GM21447 (cell line): ENCODE measurements around the gene RNF38.
"Not testable (repeated sequence)": the region's sequence is repeated elsewhere in the genome, so short reads cannot be mapped to it uniquely, and the experiment has no call there.

Experiments
- ATAC-seq: cut with Tn5 transposase; IDR thresholded peaks from one replicate; pipeline ENCODE4 v1.9.1; 2021; ENCODE audit not compliant: unreplicated experiment

Gene RNF38

DNA sequence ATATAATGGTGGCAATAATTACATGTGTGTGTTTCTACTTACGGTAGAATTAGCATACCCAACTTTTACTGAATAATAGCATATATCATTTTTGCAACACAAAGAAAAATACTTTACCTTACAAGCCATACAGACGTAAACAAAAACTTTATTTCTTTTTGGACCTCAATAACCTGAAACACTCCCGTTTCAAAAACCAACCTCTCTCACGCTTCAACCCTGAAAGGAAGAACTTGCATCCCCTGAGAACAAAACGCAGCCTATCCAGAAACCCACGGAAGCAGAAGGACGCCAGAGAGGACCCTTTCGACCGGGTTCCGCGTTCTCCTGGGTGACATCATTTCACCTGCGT lies at the start of gene RNF38:
RNF38 (minus strand) TSS at position 290 of the 352 bp plus-strand sequence; CDS start at position 129, 161 bp downstream.
- no peak for ATAC-seq

DNA sequence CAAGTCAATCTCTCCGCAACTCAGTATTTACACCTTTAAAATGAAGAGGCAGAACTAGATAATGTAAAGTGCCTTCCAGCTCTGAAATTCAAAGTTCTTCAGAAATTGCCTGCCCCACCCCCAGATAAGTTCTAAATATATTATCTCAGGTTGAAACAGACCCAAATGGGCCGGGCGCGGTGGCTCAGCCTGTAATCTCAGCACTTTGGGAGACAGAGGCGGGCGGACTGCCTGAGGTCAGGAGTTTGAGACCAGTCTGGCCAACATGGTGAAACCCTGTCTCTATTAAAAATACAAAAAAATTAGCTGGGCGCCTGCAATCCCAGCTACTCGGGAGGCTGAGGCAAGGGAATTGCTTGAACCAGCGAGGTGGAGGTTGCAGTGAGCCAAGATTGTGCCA lies 48.5 kb upstream of the RNF38 start:
- ATAC-seq, result not testable (repeated sequence)

DNA sequence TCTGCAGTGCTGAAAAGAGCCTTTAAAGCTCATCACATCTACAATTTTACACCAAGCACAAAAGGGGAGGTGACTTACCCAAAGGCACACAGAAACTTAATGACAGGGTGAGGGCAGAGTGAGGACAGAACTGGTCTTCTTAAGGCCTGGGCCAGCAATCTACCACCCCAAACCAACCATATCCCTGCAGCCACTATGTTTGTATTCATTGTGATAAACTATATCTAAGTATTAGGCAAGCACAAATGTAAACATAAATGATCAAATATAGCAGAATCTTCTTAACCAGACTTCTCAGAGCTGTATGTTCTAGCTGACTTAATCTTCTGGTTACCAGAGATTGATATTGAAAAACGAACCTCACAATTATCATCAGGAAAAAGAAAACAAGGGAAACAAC lies 47.9 kb upstream of the RNF38 start:
- ATAC-seq, result no peak

DNA sequence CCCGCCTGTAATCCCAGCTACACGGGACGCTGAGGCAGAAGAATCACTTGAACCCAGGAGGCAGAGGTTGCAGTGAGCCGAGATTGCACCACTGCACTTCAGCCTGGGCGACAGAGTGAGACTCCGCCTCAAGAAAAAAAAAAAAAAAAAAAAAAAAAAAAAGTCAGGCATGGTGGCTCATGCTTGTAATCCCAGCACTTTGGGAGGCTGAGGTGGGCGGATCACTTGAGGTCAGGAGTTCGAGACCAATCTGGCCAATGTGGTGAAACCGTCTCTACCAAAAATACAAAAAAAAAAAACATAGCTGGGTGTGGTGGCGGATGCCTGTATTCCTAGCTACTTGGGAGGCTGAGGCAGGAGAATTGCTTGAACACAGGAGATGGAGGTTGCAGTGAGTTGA lies 46.6 kb upstream of the RNF38 start:
- ATAC-seq, result not testable (repeated sequence)

DNA sequence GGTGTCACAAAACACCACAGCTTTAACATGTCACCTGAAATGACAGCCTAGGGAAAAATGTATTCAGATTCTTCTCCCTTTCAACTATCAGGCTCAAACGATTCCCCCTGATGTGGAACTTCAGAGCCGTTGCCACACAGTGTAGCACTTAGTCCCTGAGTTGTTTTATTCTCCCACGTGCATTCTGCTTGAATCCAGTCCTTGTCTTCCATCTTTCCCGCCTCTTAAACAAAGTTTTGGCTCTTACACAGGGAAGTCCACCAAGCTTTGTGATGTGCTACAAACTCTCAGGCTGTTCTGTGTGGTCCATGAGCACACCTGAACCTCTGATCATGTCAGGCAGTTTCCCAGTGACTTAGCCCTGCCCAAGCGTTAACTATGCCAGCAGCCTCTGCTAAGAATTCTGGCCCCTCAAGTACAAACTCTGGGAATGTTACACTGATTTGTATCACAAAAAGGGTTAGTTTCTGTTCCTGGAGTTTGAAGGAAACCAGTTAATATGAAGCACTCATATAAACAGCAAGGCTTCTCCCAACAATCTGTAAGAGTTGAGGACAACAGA lies 45.8 kb upstream of the RNF38 start:
- no peak for ATAC-seq

DNA sequence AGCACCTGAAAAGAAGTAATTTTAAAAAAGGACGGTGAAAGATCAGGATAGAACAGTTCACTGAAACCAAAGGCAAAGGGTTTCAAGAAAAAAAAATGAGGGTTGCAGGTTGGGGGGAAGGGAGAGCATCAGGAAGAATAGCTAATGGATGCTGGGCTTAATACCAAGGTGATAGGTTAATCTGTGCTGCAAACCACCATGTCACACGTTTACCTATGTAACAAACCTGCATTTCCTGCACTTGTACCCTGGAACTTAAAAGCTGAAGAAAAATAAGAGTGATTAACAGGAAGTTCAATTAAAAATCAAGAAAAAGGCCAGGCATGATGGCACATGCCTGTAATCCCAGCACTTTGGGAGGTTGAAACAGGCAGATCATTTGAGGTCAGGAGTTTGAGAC lies 44.1 kb upstream of the RNF38 start:
- ATAC-seq, result no peak

DNA sequence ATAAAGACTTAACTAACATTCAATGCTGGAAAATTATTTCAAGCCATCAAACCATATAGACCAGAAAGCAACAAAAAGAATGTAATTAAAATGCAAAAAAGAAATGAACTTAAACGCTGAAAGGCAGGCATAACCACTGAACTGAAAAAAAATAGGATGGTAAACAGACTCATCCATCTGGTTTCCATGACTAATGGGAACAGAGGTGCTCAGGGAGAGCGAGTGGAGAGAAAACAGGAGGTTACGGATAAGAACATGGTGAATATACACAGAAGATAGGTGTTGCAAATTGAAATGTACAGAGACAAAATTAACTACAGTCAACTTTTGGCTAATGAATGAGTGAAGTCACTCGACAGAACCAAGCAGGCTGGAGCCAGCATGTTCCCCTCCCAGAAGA lies 43.5 kb upstream of the RNF38 start:
- no peak for ATAC-seq

DNA sequence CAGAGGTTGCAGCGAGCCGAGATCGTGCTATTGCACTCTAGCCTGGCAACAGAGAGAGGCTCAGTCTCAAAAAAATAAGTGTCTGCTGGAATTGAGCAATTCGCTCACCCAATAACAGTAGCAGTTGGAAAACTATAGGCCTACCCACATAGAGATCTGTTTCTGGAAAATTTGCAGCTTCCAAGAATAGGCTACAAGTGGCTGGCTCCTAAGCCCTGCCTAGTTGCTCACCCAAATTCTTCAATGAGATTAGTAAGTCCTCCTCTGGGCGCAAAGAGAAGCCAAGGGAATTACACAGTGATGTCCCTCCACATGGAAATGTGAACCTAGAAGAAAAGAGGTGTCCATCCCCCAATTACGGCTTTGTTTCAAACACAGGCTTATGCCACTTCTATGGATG lies 42.6 kb upstream of the RNF38 start:
- no peak for ATAC-seq

DNA sequence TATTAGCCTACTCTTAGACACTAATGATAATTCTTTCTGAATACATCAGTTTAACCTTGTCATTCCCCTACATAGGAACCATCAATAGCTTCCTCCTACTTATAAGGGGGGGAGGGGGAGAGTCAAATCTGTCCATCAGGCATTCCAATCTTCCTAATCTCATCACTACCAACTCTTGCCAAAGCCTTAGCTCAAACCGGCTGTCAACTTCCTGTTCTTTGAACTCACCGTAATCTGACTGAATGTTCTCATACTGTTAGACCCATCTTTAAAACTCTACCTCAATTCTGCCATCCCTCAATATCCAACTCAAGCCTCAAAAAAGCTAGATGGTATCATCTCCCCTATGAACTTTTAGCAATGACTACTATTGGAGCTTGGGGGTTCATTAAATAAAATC lies 41.9 kb upstream of the RNF38 start:
- no peak for ATAC-seq

DNA sequence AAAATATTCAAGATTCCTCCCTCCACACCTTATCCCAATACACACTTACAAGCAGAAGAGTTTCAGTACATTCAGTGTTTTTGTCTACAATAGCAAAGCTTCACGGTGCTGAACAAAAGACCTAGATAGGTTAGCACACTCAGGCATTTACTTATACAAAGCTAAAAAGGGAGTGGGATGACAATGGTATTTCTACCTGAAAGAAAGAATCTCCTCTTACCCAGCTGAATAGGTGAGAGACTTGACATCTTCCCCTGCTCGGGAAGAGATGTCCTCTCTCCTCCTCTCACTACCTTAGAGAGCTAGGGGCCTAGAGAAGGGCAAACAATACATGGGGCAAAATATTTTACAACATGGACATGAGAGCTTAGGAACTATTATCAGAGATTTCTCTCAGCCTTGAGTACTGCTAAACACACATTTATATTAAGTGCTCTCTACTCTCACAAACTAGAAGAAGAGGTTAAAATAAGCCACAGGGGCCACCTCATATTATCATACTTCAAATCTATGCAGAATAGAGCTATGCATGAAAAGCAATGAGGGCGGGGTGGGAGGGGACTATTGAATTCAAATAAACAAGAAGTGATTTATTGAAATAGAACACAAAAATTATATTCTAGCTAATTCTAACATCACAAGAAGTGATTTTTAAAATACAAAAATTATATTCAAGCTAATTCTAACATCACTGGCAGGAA lies 38.6 kb upstream of the RNF38 start:
- no peak for ATAC-seq

DNA sequence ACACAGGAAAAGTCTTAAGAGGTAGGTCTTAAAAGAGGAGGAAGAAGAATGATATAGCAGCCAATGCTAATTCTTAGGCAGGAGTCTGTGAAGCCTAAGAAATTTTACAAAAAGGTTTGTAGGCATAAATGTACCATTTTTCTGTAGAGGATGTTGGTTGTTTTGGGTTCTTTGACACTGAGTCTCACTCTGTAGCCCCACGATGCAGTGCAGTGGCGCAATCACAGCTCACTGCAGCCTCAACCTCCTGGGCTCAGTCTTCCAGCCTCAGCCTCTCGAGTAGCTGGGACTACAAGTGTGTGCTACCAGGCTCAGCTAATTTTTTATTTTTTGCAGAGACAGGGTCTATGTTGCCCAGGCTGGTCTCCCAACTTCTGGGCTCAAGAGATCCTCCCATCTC lies 37.7 kb upstream of the RNF38 start:
- ATAC-seq, result no peak

DNA sequence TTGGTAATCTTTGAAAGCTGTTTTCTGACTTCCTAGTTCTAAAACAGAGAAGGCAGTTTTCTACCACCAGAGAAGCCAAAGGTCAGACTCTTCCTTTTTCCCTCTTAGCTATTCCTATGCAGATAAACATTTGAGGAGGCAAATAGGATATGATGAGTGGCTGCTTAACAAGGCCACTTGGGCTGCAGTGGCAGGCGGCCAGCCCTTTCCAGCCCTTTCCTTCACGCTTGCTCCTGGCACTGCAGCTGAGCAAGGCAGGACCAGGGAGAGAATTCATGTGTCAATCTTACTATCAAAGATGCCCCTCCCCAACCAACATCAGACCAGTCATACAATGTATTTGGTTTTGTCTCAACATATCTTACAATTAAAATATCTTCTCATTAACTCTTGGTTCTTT lies 36.8 kb upstream of the RNF38 start:
- no peak for ATAC-seq

DNA sequence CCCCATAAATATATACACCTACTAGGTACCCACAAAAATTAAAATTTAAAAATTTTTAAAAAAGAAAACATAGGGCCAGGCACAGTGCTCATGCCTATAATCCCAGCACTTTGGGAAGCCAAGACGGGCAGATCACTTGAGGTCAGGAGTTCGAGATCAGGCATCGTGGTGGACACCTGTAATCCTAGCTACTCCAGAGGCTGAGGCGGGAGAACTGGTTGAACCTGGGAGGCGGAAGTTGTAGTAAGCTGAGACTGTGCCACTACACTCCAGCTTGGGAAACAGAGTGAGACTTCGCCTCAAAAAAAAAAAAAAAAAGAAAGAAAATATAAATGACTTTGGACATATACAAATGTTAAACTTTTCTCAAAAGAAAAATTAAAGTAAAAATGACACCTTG lies 33.3 kb upstream of the RNF38 start:
- ATAC-seq, result no peak

DNA sequence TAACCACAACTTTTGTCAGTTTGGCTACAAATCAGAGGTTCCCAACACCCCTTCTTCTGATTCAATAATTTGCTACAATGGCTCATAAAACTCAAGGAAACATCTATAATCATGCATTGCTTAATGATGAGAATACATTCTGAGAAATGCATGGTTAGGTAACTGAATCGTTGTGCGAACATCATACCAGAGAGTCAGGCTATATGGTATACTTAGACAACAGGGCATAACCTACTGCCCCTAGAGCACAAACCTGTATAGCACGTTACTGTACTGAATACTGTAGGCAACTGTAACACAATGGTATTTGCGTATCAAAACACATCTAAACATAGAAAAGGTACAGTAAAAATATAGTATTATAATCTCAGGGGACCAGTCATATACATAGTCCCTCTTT lies 31.0 kb upstream of the RNF38 start:
- no peak for ATAC-seq

DNA sequence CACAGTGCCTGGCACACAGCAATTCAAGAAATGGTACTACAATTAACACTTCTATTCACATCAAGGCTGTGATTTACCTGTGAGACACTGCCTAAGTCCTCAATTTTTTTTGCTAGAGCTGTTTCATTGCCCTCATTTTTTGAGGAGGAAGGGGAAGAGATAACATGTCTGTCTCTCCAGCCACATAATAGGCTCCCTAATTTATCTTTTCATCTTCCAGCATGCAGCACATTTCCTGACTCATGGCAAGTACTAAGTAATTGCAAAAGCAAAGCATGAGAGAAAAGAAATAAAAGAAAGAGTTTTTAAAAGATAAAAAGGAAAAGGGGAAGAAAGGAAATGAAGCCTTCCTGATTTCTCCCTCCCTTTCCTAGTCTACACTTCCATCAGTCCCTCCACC lies 26.9 kb upstream of the RNF38 start:
- ATAC-seq, result no peak

DNA sequence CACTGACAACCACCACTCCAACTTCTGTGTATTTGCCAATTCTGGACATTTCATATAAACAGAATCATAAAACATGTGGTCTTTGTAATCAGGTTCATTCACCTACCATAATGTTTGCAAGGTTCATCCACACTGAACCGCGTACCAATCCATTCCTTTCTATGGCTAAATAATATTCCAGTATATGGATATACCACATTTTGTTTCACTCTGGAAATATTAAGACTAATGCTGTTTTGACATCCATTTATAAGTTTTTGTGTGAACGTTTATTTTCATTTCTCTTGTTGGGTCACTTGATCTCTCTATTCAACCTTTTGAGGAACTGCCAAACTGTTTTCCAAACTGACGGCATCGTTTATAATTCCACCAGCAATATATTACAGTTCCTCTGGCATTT lies 26.3 kb upstream of the RNF38 start:
- no peak for ATAC-seq

DNA sequence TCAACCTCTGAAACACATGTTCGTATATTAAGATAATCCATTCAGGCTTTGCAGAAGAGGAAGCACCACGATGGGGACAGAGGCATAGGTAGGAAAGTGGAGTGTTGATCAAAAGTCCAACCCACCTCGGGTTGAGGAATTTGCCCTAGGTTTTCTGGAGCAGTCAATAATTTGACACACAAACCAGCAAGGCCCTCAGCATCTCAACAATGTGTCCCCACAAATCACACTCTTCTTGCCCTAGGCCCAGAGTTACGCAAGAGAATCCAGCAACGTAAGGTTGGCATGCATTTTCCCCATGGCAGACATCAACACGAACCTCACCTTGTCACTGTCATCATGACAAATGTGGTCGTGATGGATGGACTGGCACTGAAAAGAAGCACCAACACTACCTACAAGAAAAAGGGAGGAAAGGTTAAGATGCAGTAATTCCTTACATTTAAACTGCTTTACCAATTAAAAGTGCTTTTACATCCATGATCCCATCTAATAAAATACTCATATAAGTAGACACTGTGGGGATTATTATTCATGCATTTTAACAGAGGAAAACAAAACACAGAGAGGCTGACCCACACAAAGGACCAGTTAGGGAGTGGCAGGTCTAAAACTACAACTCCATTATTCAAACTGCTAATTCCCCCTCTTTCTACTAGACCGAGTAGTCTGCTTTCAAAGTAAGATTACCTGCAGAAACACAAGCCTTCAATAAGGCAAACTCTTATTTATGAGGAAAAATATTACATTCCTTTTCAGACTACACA lies 24.4 kb upstream of the RNF38 start:
- no peak for ATAC-seq

DNA sequence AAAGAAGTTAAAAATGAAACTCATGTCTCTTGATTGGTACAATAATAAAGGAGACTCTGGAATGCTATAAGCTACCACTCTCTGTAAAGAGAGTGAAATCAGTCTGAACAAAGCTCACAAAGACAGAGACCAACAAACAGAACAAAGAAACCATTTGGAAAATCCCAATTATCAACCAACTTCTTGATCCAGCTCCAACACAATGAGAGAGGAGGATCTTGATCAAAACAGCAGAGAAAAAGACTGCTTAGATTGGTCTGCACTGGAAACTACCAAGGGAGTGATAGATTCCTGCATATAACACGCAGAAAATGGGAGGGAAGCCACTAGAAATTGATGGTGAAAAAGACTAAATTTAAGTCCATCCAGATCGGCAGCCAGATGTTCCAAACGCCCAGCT lies 23.1 kb upstream of the RNF38 start:
- ATAC-seq, result no peak

DNA sequence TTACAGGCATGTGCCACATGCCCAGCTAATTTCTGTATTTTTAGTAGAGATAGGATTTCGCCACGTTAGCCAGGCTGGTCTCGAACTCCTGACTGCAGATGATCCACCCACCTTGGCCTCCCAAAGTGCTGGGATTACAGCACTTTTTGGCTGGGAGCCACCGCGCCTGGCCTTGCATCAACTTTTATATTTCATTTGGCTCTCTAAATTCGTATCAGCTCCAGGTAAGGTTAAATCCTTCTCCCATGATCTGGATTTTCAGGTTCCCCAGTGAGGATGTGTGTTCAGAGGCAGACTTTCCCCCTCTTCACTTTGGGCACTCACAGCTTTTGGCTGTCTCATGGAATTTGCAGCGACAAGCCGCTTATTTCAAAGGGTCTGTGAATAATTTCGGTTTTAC lies 16.8 kb upstream of the RNF38 start:
- ATAC-seq, result no peak

DNA sequence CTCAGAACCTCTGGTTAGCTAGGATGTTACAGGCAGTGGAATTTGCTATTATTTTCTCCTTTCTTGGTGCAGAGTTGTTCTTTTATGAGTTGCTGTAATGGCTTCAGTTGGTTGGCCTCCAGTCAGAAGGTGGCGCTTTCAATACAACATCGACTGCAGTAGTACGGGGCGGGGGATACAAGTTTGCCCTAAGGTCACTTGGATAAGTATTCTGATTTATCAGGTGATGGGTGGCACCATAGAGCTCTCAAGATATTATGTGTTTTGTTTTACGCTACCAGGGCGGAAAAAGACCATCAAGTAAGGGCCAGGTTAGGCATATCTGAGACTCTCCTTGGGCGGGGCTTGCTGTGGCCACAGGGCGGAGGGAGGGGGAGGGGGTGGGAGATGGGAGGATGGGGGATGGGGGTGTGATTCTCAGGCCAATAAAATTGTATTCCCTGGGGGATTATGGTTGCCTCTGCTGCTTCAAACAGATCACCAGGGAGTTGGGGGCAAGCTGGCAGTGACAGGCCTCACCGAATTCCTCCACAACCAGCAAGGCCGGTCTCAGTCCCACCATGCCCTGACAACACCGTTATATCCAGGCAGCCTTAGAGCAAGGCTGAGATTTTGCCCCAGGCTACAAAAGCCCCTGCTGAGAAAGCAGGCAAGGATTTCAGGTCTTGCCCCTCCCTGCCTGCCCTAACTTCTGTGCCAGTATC lies 15.9 kb upstream of the RNF38 start:
- no peak for ATAC-seq

DNA sequence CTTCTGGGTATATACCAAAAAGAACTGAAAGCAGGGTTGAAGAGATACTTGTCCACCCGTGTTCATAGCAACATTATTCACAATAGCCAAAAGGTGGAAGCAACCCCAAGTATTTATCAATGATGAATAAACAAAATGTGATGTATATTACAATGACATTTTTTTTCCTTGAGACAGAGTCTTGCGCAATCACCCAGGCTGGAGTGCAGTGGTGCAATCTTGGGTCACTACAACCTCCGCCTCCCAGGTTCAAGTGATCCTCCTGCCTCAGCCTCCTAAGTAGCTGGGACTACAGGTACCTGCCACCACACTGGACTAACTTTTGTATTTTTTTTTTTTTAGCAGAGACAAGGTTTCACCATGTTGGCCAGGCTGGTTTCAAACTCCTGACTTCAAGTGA lies 11.3 kb upstream of the RNF38 start:
- not testable (repeated sequence) for ATAC-seq

DNA sequence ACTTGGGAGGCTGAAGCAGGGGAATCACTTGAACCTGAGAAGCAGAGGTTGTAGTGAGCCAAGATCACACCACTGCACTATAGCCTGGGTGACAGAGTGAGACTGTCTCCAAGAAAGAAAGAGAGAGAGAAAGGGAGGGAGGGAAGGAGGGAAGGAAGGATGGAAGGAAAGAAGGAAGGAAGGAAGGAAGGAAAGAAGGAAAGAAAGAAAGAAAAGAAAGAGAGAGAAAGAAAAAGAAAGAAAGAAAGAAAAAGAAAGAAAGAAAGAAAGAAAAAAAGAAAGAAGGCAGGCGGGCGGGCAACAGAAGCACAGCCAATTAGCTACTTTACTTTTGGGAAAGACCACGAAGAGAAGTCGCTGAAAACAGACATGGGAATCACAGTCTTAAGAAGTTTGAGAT lies 9.0 kb upstream of the RNF38 start:
- not testable (repeated sequence) for ATAC-seq
